ENCODE measurements around the gene STXBP6.
"Not testable (repeated sequence)": the region's sequence is repeated elsewhere in the genome, so short reads cannot be mapped to it uniquely, and the experiment has no call there.

The STXBP6 gene

DNA sequence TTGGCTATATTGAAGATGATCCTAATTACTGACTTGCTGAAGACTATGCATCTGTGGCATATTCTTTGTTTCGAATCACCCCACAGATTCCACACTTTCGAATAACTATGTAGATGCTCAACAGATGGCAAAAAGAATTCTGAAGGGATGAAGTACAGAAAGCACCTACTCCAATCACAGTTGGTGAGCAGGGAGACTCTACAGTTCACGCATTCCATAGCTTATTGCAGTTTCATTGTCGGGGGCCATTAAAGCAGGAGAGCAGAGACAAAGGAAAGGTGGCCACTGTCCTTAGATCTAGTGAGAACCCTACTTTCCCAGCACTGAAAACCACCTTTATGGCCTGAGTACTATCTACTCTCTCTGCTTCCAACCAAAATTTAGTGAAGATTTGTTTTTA is 191.9 kb downstream of the STXBP6 start:
- no peak for DNase-seq (ENCODE audit: low read depth, low spot score)

GRCh38 chr14:24857277-24857676 is 192.7 kb downstream of the STXBP6 start:
- DNase-seq (ENCODE audit: low read depth, low spot score): no peak

- DNase-seq (ENCODE audit: low read depth, low spot score): no peak
Observed at GRCh38 chr14:24853446-24853845, 196.5 kb downstream of the STXBP6 start.

DNA sequence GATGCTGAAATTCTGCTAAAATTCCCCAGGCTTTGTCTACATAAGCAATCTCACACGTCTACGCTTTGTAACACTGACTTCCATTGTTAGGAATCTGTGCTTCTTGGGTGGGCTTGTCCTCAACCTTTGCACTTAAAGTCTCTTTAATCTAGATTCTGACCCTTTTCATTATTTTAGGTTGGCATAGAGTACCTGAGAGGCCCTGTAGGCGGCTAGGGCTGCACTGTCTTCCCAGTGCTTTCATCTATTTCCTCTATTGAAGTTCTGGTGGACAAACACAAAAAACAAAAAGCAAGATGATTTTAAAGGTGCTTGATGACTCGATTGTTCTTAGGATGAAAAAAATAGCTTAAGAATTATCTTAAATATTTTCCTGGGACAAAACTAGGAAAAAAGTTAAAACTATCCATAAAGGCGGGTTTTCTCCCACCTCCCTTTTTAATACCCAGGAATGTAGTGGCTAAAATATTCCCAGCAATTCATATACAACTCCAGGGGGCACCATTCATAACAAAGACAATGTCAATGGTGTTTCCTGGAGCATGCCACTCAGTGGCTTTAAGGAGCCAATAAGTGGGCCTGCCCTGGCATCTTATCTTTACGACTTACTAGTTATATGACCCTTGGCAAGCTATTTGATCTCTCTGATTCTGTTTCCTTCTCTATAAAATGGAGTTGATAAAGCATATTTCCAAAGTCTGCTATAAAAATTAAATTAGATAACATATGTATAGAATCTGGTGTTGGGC is 197.5 kb downstream of the STXBP6 start:
- no peak for DNase-seq (ENCODE audit: low read depth, low spot score)

- no peak for DNase-seq (ENCODE audit: low read depth, low spot score)
Observed at GRCh38 chr14:24851837-24852236, 198.1 kb downstream of the STXBP6 start.

DNA sequence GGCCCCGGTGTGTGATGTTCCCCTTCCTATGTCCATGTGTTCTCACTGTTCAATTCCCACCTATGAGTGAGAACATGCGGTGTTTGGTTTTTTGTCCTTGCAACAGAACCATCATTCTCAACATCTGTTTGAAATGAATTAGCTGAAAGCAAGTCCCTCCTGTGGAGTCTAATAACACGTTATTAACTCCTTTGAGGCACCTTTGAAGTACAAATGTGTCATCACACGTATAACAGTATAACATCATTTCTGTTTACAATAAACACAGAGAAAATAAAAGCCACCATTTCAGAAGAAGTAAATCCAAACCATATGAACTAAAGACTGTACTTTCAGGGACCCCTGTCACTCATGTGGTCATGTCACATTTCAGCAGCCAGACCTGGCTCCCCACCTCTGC is 198.5 kb downstream of the STXBP6 start:
- DNase-seq (ENCODE audit: low read depth, low spot score): no peak

- no peak for DNase-seq (ENCODE audit: low read depth, low spot score)
Observed at GRCh38 chr14:24850072-24850471, 199.9 kb downstream of the STXBP6 start.

DNA sequence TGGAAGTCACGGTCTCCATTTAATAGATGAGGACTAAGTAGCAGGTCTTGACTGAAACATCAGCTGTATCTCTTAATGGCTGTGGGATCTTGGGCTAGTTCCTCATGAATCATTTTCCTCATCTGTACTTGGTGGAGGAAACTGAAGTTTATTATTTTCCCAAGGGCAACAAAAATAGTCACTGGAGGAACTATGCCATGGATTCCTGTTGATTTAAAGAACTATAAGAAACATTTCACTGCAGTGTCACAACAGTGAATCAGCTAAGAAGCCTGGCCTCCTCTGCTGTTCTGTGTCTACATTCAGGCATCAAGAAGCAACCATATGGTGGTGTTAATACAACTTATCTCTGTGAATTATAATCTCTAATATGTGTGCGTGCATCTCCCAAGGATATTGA is 200.5 kb downstream of the STXBP6 start:
- DNase-seq (ENCODE audit: low read depth, low spot score): no peak

DNA sequence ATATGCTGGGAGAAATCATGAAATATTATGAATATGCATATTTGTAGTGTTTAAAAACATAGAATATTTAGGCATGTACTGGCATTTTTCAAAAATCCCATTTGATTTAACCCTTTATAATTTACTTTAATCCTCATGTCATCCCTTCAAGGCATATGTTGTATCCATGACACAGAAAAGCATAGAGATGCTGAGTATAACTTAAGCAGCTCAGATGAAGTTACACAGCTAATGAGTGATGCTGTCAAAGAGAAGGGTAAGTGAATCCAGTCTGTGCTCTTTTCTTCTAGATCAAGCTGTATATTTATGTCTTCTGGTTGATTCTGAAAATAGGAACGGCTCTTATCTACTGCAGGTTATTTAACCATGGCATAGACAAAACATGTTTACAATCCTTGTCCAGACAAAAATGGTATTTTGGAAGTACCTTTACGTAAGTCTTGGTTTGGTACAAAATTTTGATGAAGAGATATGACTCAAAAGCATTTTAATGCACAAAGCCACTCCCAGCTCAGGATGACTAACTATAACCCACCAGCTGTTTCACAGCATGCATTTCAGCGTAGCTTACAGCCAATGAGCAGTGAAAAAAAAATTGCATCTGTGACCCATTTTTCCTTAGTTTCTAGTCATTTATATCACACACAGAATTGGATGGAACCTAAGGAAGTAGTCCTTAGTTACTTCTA is 201.7 kb downstream of the STXBP6 start:
- no peak for DNase-seq (ENCODE audit: low read depth, low spot score)

DNA sequence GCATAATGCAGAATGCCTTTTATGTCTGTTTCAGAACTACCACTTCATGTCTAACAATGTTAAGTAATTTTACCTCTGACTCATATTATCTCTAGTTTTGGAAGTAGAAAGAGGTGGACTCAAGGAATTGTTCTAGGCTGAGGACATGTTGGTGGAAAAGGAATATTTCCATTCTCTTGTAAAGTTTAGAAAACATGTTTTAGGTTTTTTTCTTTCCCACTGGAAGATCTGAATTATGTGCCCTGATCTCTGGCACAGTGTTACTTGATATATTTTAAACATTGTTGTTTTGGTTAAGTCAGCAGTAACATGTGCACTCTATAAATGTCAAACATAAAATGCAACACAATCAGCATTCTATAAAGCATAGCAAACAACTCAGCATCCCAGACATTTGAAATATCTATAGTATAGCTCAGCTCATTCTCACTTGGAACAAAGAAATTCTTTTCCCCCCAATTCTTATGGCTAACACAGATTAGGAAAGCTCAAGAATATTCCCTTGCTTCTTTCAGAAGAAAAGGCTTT is 202.3 kb downstream of the STXBP6 start:
- DNase-seq (ENCODE audit: low read depth, low spot score): no peak

DNA sequence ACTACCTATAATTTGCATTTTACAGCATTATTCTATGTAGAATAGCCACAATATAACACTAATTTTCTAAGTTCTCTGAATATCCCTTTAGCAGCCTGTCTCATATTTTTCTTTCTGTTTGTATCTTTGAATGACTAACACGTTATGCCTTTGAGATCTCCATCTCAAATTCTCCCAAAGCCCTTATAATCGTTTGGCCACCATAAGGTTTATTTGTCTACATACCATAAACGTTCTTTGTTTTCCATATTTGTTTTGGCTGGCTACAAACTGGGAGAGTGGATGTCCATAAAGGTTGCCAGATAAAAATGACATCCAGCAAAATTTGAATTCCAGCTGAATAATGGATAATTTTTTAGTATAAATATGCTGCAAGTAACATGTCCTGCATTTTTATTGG is 203.7 kb downstream of the STXBP6 start:
- DNase-seq (ENCODE audit: low read depth, low spot score): no peak

DNA sequence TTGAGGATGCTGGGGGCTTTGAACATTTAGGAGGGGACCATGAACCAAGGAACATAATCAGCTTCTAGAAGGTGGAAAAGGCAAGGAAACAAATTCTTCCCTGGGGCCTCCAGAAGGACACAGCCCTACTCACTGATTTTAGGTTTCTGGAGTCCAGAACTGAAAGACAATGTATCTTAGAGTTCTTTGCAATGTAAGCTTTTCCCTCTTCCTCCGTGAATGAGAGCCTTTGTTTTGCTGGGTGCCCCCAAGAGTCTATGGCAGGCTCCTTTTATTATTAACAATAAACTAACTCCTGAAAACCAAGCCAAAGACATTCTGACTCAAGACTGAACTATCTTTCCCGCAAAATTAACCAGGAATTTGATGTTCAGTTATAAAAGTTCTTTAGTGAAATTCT is 204.1 kb downstream of the STXBP6 start:
- no peak for DNase-seq (ENCODE audit: low read depth, low spot score)

GRCh38 chr14:24844011-24844410 is 205.9 kb downstream of the STXBP6 start:
- DNase-seq (ENCODE audit: low read depth, low spot score): no peak

DNA sequence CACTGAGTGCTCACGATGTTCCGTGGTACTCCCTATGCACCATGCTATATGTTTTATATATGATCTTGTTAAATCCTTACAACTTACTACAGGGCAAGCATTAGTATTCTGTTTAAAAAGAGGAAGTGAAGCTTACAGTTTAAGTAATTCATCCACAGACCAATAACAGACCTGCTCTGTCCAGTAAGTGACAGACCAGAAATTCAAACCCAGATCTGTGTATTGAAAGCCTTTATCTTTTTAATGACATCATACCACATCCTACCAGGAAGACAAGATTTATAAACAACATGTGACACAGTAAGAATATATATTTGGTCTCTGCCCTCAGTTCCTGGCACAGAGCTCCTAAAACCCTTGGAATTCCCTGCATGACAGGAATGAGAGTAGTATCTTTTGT is 206.5 kb downstream of the STXBP6 start:
- no peak for DNase-seq (ENCODE audit: low read depth, low spot score)

DNA sequence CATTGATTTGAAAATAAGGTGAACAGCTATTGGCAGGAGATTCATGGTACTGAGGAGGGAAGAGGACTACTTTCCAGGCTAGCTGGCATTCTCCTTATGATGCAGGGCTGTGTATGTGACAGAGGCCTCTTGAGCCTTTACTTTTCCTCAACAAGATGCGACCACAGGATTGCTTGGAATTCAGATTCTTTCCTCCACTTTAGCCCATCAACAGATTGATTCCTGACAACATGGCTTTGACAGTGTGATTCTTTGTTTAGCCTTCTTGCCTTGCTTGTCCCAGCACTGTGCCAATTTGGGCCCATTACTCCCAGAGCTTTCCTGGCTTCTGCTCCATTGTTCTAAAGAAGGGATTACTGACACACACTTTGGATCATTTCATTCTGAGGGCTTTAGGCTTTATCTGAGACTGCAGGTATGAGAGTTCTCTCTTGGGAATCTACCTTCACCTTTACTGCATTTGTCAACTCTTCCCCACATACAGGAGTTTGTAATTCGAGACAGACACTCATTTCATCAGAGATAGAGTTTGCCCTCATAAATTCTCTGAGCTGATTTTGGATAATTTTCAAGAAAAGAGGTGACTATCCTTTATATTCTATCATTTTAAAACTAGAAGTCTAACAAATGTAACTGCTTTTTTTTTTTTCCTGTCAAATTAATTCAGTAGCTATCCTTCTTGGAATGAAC is 209.6 kb downstream of the STXBP6 start:
- no peak for DNase-seq (ENCODE audit: low read depth, low spot score)

DNA sequence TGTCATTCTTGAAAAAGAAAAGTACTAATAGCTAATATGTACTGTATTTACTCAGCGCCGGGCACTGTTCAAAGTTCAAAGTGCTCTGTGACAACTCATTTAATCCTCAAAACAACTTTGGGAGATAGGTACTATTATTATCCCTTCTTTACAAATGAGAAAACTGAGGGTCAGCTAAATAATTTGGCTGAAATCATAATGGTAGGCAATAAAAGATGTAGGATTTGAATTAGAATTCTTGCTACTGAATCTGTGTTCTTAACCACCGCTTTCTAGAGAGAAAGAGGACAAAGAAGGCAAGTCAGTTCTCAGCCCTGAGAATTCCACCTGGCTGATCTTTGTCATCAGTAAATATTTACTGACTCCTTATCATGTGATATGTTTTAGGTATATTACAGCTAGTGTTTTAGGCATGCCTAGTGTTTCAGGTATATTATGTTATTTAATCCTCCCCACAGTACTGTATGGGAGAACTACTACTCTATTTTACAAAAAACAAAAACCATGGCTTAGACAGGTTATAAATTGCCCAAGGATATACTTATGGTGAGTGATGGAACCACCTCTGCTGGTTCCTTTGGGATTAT is 210.2 kb downstream of the STXBP6 start:
- DNase-seq (ENCODE audit: low read depth, low spot score): no peak

DNA sequence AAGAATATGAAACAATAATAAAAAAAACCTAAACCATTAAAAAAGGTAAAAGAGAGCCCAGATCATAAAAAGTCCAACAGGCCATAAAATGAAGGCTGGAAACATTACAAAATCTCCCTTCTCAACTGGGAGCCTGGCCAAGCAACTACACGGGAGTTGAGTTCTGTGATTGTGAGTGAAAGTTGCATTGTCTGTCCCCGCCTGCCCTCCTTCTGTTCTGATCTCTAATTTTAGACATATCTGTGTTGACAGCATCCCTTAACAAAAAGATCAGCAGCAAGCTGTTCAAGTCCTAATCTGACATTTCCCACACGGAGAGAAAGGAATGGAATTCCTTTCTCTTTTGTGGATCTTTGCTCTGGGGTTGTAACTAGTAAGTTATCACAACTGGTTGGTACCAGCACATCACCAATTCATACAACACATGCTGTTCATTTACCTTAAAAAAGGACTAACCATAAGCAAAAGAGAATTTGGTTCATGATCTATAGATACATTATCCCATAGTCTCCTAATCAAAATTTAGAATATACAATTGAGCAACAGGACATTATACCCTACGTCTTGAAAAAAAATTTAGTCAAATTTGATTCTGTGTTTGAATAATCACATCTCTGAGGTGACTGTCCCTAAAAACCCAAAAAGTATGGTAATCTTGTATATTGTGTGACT is 210.9 kb downstream of the STXBP6 start:
- no peak for DNase-seq (ENCODE audit: low read depth, low spot score)

- no peak for DNase-seq (ENCODE audit: low read depth, low spot score)
Observed at GRCh38 chr14:24837280-24838046, 212.5 kb downstream of the STXBP6 start.

GRCh38 chr14:24836324-24836723 is 213.6 kb downstream of the STXBP6 start:
- DNase-seq (ENCODE audit: low read depth, low spot score): not testable (repeated sequence)

- no peak for DNase-seq (ENCODE audit: low read depth, low spot score)
Observed at GRCh38 chr14:24834956-24835355, 215.0 kb downstream of the STXBP6 start.

DNA sequence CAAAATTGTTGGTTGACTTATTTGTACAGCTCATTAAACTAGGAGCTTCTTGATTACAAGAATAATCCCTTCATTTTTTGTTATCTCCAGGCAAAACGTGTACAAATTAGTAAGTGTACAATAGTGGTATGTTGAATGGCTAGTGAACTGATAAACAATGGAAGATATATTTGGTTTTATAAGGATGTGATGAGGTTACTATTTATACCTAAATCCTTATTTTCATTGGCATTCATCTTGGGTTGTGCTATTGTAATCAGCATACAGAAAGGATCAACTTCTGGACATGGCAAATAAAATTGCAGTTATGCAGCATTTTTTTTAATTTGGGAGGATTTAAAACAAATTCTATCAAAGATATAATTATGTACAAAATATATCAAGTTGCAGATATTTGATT is 216.6 kb downstream of the STXBP6 start:
- DNase-seq (ENCODE audit: low read depth, low spot score): no peak
